HepG2 (cell line): ENCODE data around the gene LTA.

Source experiments
- CREB1 ChIP-seq, 2 experiments: fragments of 450-650 bp in 1 of 2; IDR thresholded peaks; 2 replicates each; pipeline ENCODE4 v1.6.1; 2016 to 2017; ENCODE audit warnings: control low read depth in 1 of 2, mild to moderate bottlenecking in 1 of 2, missing compliant biosample characterization in 1 of 2, missing genetic modification characterization in 1 of 2
- KDM2A ChIP-seq: sonication (generic); formaldehyde crosslinking; IDR thresholded peaks from 2 replicates; pipeline ENCODE4 v1.4.0; 2020; ENCODE audit warnings: low read depth, missing genetic modification reagents, borderline replicate concordance
- NFKBIZ ChIP-seq: IDR thresholded peaks from 2 replicates; pipeline ENCODE4 v1.6.1; 2018; ENCODE audit warnings: missing genetic modification reagents, missing compliant biosample characterization
- POLR2A ChIP-seq, 2 experiments: IDR thresholded peaks; 2 replicates each; pipeline ENCODE4 v1.6.1; 2011; ENCODE audit warnings: low read depth in 2 of 2, low read length in 2 of 2, mild to moderate bottlenecking in 1 of 2, moderate library complexity in 1 of 2; ENCODE audit not compliant: insufficient read depth in 1 of 2
- RAD21 ChIP-seq: fragments of 450-650 bp; formaldehyde crosslinking; IDR thresholded peaks from 2 replicates; pipeline ENCODE4 v1.5.0; 2020; ENCODE audit warnings: mild to moderate bottlenecking
- ZNF253 ChIP-seq: sonication (generic); formaldehyde crosslinking; IDR thresholded peaks from 2 replicates; pipeline ENCODE4 v1.8.0; 2022; ENCODE audit warnings: mild to moderate bottlenecking, missing genetic modification reagents, borderline replicate concordance
- ZNF256 ChIP-seq: sonication (generic); formaldehyde crosslinking; conservative IDR thresholded peaks from 2 replicates; pipeline ENCODE4 v1.4.0; 2020; ENCODE audit warnings: missing genetic modification reagents
- ZNF777 ChIP-seq: sonication (generic); formaldehyde crosslinking; IDR thresholded peaks from 2 replicates; pipeline ENCODE4 v1.4.0; 2020; ENCODE audit warnings: missing genetic modification reagents
- ZSCAN30 ChIP-seq: sonication (generic); formaldehyde crosslinking; IDR thresholded peaks from 2 replicates; pipeline ENCODE4 v1.5.0; 2020; ENCODE audit warnings: mild to moderate bottlenecking, missing genetic modification reagents
- TF ChIP-seq, protein P1 (sequence below): sonication (generic); formaldehyde crosslinking; IDR thresholded peaks from 2 replicates; pipeline ENCODE4 v1.4.0; 2020; ENCODE audit warnings: mild to moderate bottlenecking, missing genetic modification reagents
- TF ChIP-seq, protein P2 (sequence below): sonication (generic); formaldehyde crosslinking; IDR thresholded peaks from 2 replicates; pipeline ENCODE4 v1.5.0; 2020; ENCODE audit warnings: mild to moderate bottlenecking, missing genetic modification reagents, moderate library complexity
- TF ChIP-seq, protein P3 (sequence below): sonication (generic); formaldehyde crosslinking; IDR thresholded peaks from 2 replicates; pipeline ENCODE4 v1.8.0; 2022; ENCODE audit warnings: missing genetic modification reagents, mild to moderate bottlenecking, borderline replicate concordance

DNA sequence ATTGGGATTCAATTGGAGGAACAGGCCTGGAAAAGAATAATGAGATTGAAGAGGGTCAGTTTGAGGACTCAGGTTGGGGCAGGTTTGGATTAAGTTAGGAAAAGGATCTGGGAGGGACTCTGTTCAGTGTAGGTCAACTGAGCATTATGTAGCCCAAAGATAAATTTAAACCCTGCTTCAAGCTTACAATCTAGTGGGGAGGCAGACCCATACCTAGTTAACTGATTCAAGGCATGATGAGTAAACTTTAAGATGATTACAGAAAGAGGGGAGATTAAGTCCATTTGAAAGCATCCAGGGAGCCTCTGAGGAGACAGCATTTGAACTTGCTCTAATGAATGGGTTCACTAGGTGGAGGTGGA, 11.4 kb upstream of the LTA start:
- TF ChIP-seq KDM2A (CRISPR knock-in tag) (no peak), POLR2A (IDR thresholded peaks at IDR 0.05; ENCODE audit: insufficient read depth in 1 of 2, low read depth in 2 of 2, low read length in 2 of 2) (no peak), CREB1 (IDR thresholded peaks at IDR 0.05) (no peak), CREB1 (CRISPR knock-in tag; IDR thresholded peaks at IDR 0.05) (no peak), ZNF253 (CRISPR knock-in tag) (no peak), ZNF777 (CRISPR knock-in tag) (no peak), ZNF256 (no peak), ZSCAN30 (CRISPR knock-in tag) (no peak), RAD21 (CRISPR knock-in tag) (no peak), NFKBIZ (no peak)
- TF ChIP-seq, protein P1, sequence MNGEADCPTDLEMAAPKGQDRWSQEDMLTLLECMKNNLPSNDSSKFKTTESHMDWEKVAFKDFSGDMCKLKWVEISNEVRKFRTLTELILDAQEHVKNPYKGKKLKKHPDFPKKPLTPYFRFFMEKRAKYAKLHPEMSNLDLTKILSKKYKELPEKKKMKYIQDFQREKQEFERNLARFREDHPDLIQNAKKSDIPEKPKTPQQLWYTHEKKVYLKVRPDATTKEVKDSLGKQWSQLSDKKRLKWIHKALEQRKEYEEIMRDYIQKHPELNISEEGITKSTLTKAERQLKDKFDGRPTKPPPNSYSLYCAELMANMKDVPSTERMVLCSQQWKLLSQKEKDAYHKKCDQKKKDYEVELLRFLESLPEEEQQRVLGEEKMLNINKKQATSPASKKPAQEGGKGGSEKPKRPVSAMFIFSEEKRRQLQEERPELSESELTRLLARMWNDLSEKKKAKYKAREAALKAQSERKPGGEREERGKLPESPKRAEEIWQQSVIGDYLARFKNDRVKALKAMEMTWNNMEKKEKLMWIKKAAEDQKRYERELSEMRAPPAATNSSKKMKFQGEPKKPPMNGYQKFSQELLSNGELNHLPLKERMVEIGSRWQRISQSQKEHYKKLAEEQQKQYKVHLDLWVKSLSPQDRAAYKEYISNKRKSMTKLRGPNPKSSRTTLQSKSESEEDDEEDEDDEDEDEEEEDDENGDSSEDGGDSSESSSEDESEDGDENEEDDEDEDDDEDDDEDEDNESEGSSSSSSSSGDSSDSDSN (CRISPR knock-in tag), result no peak
- TF ChIP-seq, protein P2, sequence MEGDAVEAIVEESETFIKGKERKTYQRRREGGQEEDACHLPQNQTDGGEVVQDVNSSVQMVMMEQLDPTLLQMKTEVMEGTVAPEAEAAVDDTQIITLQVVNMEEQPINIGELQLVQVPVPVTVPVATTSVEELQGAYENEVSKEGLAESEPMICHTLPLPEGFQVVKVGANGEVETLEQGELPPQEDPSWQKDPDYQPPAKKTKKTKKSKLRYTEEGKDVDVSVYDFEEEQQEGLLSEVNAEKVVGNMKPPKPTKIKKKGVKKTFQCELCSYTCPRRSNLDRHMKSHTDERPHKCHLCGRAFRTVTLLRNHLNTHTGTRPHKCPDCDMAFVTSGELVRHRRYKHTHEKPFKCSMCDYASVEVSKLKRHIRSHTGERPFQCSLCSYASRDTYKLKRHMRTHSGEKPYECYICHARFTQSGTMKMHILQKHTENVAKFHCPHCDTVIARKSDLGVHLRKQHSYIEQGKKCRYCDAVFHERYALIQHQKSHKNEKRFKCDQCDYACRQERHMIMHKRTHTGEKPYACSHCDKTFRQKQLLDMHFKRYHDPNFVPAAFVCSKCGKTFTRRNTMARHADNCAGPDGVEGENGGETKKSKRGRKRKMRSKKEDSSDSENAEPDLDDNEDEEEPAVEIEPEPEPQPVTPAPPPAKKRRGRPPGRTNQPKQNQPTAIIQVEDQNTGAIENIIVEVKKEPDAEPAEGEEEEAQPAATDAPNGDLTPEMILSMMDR (CRISPR knock-in tag), result no peak
- TF ChIP-seq, protein P3, sequence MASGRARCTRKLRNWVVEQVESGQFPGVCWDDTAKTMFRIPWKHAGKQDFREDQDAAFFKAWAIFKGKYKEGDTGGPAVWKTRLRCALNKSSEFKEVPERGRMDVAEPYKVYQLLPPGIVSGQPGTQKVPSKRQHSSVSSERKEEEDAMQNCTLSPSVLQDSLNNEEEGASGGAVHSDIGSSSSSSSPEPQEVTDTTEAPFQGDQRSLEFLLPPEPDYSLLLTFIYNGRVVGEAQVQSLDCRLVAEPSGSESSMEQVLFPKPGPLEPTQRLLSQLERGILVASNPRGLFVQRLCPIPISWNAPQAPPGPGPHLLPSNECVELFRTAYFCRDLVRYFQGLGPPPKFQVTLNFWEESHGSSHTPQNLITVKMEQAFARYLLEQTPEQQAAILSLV (CRISPR knock-in tag), result no peak
